Measurements from ENCODE around the gene KBTBD12.

- TF ChIP-seq CTCF (conservative IDR thresholded peaks at IDR 0.05 in 1 of 2, IDR thresholded peaks at IDR 0.05 in 1 of 2; ENCODE audit: extremely low read depth in 1 of 2, insufficient read depth in 1 of 2, low read depth in 1 of 2, low read length in 2 of 2) (no peak), EZH2 (IDR thresholded peaks at IDR 0.05; ENCODE audit: borderline replicate concordance, low read length) (no peak)
Measured at GRCh38 chr3:127990461-127990860, 75.4 kb downstream of the KBTBD12 start.
